Neural cell (in vitro differentiated cells): ENCODE data around the gene BZW2. TPM values are rescaled to one million over a fixed set of nuclear protein-coding genes. Genes with fewer than 3 reads are reported as not detected.

ENCODE experiments used
- H2AFZ ChIP-seq: fragments of 200-600, 300-800 bp; sonication (generic), shearing (Covaris generic); 2 replicates; pipeline ENCODE4 v1.6.0; 2014; ENCODE audit warnings: low read depth, mild to moderate bottlenecking, antibody characterized with exemption, low read length, moderate library complexity
- H3F3A ChIP-seq: fragments of 200-600 bp; shearing (Covaris generic); 2 replicates; pipeline ENCODE4 v1.6.1; 2016; ENCODE audit warnings: mild to moderate bottlenecking, moderate library complexity, mixed read lengths, antibody characterized with exemption, low read length; ENCODE audit not compliant: insufficient read depth, poor library complexity, severe bottlenecking
- H3K27ac ChIP-seq: fragments of 200-600, 300-800 bp; sonication (generic), shearing (Covaris generic); 2 replicates; pipeline ENCODE4 v1.5.1; 2014; ENCODE audit warnings: mild to moderate bottlenecking, low read length, moderate library complexity
- H3K27me3 ChIP-seq: fragments of 300-800, 200-600 bp; sonication (generic), shearing (Covaris generic); 2 replicates; pipeline ENCODE4 v1.6.0; 2014; ENCODE audit warnings: mild to moderate bottlenecking, low read depth, low read length, moderate library complexity; ENCODE audit not compliant: insufficient read depth
- H3K36me3 ChIP-seq: fragments of 300-800, 200-600 bp; sonication (generic), shearing (Covaris generic); 2 replicates; pipeline ENCODE4 v1.5.1; 2014; ENCODE audit warnings: mild to moderate bottlenecking, antibody characterized with exemption, low read length, moderate library complexity; ENCODE audit not compliant: insufficient read depth
- H3K4me2 ChIP-seq: fragments of 300-800, 200-600 bp; sonication (generic), shearing (Covaris generic); 2 replicates; pipeline ENCODE4 v1.6.0; 2014; ENCODE audit warnings: mild to moderate bottlenecking, low read length
- H3K4me3 ChIP-seq: fragments of 300-800, 200-600 bp; sonication (generic), shearing (Covaris generic); 2 replicates; pipeline ENCODE4 v1.5.1; 2014; ENCODE audit warnings: mild to moderate bottlenecking, low read length, moderate library complexity
- H3K79me2 ChIP-seq: fragments of 200-600 bp; shearing (Covaris generic); replicated peaks from 2 replicates; pipeline ENCODE4 v1.6.0; 2014; ENCODE audit warnings: mild to moderate bottlenecking, low read length, moderate library complexity; ENCODE audit not compliant: insufficient read depth
- H3K9ac ChIP-seq: fragments of 300-800, 200-600 bp; sonication (generic), shearing (Covaris generic); 2 replicates; pipeline ENCODE4 v1.6.1; 2016; ENCODE audit warnings: mild to moderate bottlenecking, low read length, mixed read lengths
- H3K9me2 ChIP-seq: fragments of 200-600 bp; shearing (Covaris generic); 2 replicates; pipeline ENCODE4 v1.6.1; 2016; ENCODE audit warnings: mild to moderate bottlenecking, low read length, mixed read lengths; ENCODE audit not compliant: insufficient read depth
- H3K9me3 ChIP-seq: fragments of 200-600, 300-800 bp; sonication (generic), shearing (Covaris generic); 2 replicates; pipeline ENCODE4 v1.6.1; 2016; ENCODE audit warnings: mild to moderate bottlenecking, mixed run types, low read length, moderate library complexity, mixed read lengths
- H4K20me1 ChIP-seq: fragments of 200-600 bp; shearing (Covaris generic); 2 replicates; pipeline ENCODE4 v1.6.1; 2016; ENCODE audit warnings: mild to moderate bottlenecking, mixed run types; ENCODE audit not compliant: insufficient read depth
- CTCF ChIP-seq: fragments of 450-650 bp; IDR thresholded peaks from 2 replicates; pipeline ENCODE4 v1.5.1; 2014; ENCODE audit warnings: antibody characterized with exemption, mild to moderate bottlenecking, moderate library complexity; ENCODE audit not compliant: poor library complexity, severe bottlenecking
- EP300 ChIP-seq: fragments of 450-650 bp; conservative IDR thresholded peaks from 2 replicates; pipeline ENCODE4 v1.6.1; 2014; ENCODE audit warnings: antibody characterized with exemption, mild to moderate bottlenecking, moderate library complexity; ENCODE audit not compliant: poor library complexity, severe bottlenecking
- EZH2 ChIP-seq: fragments of 200-600, 300-800 bp; shearing (Covaris generic), sonication (generic); IDR thresholded peaks from 2 replicates; pipeline ENCODE4 v1.6.1; 2014; ENCODE audit warnings: antibody characterized with exemption, low read length, borderline replicate concordance, mild to moderate bottlenecking; ENCODE audit not compliant: insufficient read depth, poor library complexity, severe bottlenecking
- MXI1 ChIP-seq: fragments of 450-650 bp; conservative IDR thresholded peaks from 2 replicates; pipeline ENCODE4 v1.6.1; 2014; ENCODE audit warnings: antibody characterized with exemption, mild to moderate bottlenecking; ENCODE audit not compliant: poor library complexity, severe bottlenecking
- POLR2AphosphoS5 ChIP-seq: IDR thresholded peaks from 2 replicates; pipeline ENCODE4 v1.6.1; 2012
- RAD21 ChIP-seq: fragments of 450-650 bp; conservative IDR thresholded peaks from 2 replicates; pipeline ENCODE4 v1.6.1; 2014; ENCODE audit warnings: antibody characterized with exemption, mild to moderate bottlenecking, moderate library complexity
- REST ChIP-seq: IDR thresholded peaks from 2 replicates; pipeline ENCODE4 v1.6.1; 2012; ENCODE audit warnings: borderline replicate concordance
- SMC3 ChIP-seq: fragments of 450-650 bp; conservative IDR thresholded peaks from 2 replicates; pipeline ENCODE4 v1.6.1; 2014; ENCODE audit warnings: antibody characterized with exemption, mild to moderate bottlenecking, moderate library complexity; ENCODE audit not compliant: poor library complexity
- TAF1 ChIP-seq: IDR thresholded peaks from 2 replicates; pipeline ENCODE4 v1.6.1; 2012; ENCODE audit warnings: low read depth
- polyA plus RNA-seq: library from polyadenylated mRNA; depleted of rRNA; stranded (reverse); fragments of >200 nt; gene quantifications from 2 replicates; pipeline ENCODE4 v1.2.3, GENCODE V29; 2014

Gene BZW2
- polyA plus RNA-seq, 1 donor from 2014 or later: 203 TPM

DNA sequence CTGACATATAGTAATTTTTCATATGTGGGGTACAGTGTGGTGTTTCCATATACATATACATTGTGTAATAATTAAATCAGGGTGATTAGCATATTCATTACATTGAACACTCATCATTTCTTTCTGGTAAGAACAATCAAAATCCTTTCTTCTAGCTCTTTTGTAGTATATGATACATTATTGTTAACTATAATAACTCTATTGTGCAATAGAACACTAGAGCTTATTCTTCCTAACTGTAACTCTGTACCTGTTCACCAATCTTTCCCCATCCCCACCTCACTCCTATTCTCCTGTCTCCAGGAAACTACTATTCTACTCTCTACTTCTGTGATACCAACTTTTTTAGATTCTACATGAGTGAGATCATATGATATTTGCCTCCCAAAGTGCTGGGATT, 9.4 kb downstream of the BZW2 start:
- H3K4me2 ChIP-seq: no peak overlapping the region
- H3K36me3 ChIP-seq: no peaks in the 10 kb centered on the region
- H3K27ac ChIP-seq: no peak overlapping the region
- H3K79me2 ChIP-seq: peaks cover 64% of the 10 kb centered on the region
- TF ChIP-seq EZH2: no peak
- TF ChIP-seq TAF1: no peak
- no peak for TF ChIP-seq RAD21
- no peak for TF ChIP-seq CTCF
- TF ChIP-seq MXI1: no peak
- no peak for TF ChIP-seq REST
- no peak for TF ChIP-seq EP300
- no peaks in the 10 kb centered on the region for H3F3A ChIP-seq
- H3K4me3 ChIP-seq: no peak overlapping the region
- H3K9me3 ChIP-seq: no peaks in the 10 kb centered on the region
- H3K27me3 ChIP-seq: no peaks in the 10 kb centered on the region
- H3K9ac ChIP-seq: no peak overlapping the region
- no peaks in the 10 kb centered on the region for H3K9me2 ChIP-seq
- no peak overlapping the region for H2AFZ ChIP-seq
- peaks cover 3% of the 10 kb centered on the region for H4K20me1 ChIP-seq

DNA sequence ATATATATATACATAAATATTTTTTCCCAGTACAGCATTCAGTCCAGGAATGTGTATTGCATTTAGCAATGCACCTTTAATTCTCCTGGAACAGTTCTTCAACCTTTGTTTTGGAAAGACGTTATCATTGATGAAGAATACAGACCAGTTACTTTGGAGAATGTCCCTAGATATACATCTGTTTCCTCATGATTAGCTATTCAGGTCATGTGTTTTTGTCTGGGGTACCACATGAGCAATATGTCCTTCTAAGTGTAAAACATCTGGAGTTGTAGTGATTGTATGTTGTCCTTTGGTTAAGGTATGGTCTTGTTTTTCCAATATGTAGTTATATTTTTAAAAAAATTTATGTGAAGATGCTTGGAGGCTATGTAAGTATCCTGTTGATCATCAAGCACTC, 10.2 kb downstream of the BZW2 start:
- H4K20me1 ChIP-seq: peaks cover 3% of the 10 kb centered on the region
- H3K9me3 ChIP-seq: no peaks in the 10 kb centered on the region
- no peak overlapping the region for H3K27ac ChIP-seq
- no peak overlapping the region for H3K4me3 ChIP-seq
- H3K27me3 ChIP-seq: no peaks in the 10 kb centered on the region
- no peaks in the 10 kb centered on the region for H3F3A ChIP-seq
- no peak overlapping the region for H3K9ac ChIP-seq
- H3K36me3 ChIP-seq: no peaks in the 10 kb centered on the region
- H2AFZ ChIP-seq: no peak overlapping the region
- peaks cover 64% of the 10 kb centered on the region for H3K79me2 ChIP-seq
- no peak overlapping the region for H3K4me2 ChIP-seq
- TF ChIP-seq SMC3 (no peak), EP300 (no peak), POLR2AphosphoS5 (no peak), RAD21 (no peak), TAF1 (no peak), REST (no peak), MXI1 (no peak), EZH2 (no peak), CTCF (no peak)
- no peaks in the 10 kb centered on the region for H3K9me2 ChIP-seq
